NCI-H526 (cell line): ENCODE measurements around the gene P2RX1.

Experiments used
- DNase-seq, 2 experiments: peaks; one replicate each; lab custom pipeline; 2025; lab: John Stamatoyannopoulos, UW

Gene P2RX1

DNA sequence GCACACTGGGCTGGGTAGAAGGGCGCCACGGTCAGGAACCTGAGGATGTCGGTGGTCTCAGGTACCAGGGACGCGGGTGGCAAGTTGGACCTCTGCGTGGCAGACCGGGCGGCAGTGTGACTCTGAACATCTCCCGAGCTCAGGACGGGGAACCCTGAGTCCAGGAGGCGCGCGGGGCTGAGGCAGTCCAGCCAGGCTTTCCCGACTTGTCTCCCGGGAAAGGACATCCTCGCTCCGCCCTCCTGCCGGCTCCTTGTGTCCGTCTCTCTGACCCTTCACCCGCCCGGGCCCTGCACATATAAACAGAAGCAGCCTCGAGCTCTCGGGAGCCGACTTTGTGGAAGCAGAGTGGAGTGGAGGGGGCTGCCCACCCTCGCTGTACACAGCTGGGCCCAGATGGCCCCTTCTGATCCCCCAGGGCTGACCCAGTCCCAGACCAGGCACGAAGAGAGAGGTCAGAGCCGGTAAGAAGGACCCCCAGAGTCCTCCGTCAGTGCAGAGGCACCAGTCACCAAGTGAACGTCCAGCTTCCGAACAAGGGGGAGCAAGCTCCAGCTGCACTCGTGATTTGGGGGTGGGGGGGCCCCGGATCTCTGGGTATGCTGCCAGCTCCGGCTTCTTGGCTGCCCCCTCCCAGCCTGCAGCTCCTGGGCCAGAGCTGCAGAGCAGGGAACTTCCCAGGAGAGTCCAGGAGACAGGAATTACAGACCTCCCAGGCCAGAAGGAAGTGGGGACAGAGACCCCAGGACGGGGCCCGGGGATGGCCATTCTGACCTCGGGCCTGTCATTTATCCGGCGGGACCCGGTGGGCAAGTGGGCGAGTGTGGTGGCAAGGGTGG is 8.5 kb upstream of the P2RX1 start:
- no peak for DNase-seq

DNA sequence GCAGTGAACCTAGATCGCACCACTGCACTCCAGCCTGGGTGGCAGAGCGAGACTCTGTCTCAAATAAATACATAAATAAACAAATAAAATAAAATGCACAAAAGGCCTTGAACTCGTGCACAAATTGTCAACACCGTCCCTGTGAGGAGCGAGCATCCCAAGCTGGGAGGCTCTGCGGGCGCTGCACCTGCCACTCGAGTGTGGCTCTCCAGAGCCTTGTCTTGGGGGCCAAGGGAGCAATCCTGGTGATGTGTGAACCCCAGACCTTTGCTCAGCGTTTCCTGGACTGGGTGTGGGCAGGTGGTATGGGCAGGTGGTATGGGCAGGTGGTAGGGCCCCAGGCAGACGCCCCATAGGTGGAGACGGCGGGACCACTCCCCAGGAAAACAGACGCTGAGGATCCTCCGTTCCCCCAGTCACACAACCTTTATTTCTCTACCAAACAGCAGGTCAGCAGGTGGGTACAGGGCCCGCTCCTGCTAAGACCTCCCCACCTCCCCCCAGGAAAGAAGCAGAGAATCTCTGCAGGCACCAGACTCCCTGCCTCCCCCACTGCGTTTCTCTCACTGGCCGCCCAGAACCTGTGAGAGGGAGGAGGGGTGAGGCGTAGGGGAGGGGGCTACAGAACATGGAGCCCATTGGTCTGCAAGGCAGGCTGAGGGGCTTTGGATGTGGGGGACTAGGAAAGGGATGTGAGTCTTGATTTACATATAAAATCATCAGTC is 7.4 kb upstream of the P2RX1 start:
- no peak for DNase-seq

DNA sequence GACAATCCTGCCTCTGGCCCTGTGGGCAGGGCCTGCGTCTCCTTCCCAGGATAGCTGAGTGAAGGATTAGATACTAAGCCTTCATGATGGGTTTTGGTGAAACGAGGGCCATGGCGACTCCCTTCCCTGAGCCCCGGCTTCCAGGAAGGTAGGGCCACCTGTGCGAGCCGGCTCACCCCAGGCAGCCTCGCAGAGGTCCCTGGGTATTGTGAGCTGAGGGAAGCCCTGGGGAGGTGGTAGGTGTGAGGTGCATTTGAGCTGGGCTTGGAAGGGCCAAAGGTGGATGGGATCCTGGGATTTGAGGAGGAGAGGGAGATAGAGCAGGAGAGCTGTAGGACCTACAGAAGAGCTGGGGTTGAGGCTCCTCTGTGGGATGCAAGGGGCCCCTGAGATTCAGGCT is 6.5 kb upstream of the P2RX1 start:
- no peak for DNase-seq

DNA sequence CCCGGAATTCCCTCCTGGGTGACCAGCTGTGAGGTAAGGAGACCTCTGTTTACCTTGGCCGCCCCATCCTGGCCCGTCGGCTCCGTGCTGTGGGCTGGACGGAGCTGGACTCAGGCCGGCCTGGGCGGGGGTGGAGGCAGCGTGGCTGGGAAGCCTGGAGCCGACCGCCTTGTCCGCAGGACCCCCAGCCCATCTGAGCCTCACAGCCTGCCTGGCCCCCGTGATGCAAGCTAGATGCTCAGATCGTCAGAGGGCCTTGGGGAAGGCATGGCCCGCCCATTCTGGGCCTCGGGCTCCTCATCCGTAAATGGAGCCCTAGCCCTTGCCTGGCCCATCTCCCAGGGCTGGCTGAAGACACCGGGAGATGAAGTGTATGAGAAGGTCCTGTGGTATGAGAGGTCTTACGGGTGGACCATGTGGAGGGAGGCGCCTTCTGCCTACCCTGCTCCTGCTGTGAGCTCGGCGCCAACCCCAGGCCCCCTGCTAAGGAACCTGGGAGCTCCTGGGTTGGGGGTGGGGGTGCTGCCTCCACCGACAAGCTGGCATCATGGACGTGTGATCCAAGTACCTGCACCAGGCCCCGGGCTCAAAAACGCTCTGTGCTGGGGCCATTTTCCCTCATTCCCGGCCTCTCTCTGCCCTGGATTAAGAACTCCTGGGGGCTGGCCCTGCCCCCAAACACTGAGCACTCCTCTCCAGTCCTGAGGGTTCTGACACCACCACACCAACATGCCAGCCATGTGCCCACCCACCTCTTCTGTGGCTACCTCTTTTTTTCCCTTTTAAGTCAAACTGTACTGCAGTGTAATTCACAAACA is 5.4 kb upstream of the P2RX1 start:
- DNase-seq = no peak

DNA sequence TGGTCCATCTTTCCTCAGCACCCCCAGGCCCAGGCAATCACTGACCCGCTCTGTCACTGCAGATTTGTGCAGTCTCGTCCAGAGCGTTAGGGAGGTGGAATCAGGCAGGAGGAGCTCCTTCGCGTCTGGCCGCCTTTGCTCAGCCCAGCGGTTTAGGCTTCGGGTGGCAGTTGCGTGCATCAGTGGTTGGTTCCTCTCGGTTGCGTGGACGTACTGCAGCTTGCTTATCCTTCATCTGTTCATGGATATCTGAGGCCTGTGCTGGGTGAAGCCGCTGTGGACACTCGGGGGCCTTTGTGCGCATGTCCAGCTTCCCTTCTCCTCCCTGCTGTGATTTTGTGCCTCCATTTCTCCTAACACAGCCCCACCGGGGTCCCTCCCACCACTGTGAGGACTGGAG is 4.7 kb upstream of the P2RX1 start:
- DNase-seq = peak in 1 of 2 experiments; percentile 35

DNA sequence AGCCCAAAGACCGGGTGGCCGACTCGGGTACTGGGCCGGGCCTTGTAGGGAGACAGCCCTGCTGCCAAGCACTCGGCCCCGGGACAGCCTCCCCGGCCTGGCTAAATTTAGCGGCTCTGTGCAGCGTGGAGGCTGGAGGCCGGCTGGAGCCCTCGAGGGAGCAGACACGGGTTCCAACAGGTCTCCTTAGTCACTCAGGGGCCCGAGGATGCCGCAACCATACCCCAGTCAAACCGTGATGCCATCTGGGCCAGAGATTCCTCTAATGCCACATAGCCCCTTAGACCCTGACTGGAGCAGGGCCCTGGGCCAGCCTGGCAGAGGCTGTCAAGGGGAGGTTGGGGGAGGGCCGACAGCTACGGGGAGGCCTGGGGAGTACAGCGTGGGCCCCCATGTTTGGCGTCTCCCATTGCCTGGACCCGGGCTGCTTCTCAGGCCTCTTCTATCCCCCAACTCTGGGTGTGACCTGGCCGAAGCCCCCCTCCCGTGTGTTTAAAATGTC is 2.9 kb upstream of the P2RX1 start:
- DNase-seq = no peak

DNA sequence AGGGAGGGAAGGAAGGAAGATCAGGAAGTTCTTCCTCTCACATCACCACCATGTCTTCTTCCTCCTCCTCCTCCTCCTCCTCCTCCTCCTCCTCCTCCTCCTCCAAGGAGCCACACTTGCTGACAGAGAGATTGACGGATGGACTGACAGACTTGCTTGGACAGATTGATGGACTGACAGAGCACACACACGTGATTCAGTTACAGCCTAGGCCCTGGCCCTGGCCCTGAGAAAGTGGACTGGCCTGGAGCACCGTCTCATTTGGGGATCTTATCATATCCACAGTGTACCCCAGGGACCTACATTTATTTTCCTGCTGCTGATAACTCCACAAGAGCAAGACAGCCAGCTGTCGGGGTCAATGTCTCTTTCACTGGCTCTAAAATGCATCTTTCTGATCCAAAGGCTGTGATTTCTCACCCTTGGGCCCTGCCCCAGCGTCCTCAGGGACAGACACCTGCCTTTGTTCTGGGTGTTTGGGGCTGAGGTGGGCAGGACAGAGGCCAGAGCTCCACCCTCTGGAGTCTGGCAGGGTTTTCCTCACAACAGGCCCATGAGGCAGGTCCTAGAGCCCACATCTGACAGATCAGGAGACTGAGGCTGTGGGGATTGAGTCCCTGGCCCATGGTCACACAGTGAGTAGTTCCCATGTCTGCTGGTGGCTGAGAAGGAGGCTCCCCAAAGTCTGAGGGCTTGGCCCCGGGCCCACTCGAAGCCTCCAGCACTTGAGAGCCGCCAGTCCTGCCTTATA is 2.3 kb upstream of the P2RX1 start:
- no peak for DNase-seq

DNA sequence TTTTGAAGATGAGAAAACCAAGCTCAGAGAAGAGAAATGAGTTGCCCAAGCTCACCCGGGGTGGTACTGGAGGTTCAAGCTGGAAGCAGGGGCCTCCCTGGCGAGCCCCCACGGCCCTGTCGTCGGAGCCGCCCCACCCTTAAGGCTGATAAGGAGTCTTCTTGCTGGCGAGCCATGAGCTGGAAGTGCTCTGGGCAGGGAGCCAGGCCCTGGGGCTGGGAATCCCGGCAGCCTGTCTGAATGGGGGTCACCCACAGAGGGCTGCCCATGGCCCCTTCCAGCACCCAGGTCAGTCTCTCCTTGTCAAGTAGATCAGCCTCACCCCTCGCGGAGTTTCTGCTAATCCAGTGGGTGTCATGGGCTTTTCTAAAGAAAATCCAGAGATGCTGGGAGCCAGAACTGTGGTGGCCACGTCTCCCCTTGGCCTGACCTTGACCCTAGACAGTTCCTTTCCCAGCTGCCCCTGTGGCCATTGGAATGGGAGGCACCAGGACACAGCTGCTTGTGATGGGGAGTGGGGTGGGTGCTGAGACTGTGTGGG is 1.2 kb upstream of the P2RX1 start:
- no peak for DNase-seq

DNA sequence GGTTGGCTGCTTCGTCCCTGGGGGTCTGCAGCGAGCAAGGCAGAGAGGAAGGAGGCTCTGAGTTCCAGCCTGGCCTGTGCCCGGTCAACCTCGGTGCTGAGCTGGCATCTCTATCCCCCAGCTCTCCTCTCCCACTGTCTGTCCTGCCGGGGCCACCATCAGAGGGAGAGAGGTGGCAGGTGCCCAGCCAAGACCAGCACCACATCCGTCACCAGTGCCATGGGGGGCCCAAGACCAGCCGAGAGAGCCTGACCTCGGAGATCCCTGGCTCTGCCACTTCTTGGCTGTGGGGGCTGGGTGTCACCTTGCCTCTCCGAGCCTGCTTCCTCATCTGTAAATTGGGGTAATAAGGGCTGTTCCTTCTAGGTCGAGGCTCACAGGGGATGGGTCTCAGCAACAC is 560 bp upstream of the P2RX1 start:
- no peak for DNase-seq

DNA sequence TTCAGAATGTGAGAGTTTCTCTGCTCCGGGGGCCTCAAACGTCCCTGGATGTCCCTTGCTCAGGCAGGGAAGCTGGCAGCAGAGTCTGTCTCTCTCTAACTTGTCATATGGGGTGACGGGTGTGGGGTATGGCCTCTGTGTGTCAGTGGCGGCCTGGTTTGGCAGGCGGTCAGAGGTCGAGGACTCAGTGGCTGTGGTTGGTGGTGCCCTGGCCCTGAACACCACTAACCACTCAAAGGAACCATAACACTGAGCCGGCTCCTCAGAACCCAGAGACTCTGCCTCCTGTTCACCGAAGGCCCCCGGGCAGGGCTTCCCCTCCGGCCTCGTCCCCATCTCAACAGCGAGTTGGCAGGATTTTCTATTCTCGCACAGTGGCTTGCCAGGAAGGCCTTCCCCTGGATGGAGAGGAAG is 677 bp downstream of the P2RX1 start:
- no peak for DNase-seq

DNA sequence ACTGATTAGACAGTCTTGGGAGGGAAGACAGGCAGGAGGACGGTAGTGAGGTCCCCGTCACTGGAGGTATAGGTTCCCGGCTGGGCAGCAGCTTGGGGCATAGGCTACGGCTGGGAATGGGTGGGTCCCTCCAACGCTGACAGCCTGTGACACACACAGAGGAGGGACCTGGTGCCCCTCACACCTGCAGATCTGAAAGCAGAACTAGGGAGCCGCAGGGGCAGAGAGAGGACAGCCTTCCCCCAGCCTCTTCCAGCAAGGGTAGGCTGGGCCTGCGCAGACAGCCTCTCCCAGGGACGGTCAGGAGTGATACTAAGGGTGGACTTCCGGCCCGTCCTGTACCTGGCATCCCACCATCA is 2.0 kb downstream of the P2RX1 start:
- DNase-seq = no peak

DNA sequence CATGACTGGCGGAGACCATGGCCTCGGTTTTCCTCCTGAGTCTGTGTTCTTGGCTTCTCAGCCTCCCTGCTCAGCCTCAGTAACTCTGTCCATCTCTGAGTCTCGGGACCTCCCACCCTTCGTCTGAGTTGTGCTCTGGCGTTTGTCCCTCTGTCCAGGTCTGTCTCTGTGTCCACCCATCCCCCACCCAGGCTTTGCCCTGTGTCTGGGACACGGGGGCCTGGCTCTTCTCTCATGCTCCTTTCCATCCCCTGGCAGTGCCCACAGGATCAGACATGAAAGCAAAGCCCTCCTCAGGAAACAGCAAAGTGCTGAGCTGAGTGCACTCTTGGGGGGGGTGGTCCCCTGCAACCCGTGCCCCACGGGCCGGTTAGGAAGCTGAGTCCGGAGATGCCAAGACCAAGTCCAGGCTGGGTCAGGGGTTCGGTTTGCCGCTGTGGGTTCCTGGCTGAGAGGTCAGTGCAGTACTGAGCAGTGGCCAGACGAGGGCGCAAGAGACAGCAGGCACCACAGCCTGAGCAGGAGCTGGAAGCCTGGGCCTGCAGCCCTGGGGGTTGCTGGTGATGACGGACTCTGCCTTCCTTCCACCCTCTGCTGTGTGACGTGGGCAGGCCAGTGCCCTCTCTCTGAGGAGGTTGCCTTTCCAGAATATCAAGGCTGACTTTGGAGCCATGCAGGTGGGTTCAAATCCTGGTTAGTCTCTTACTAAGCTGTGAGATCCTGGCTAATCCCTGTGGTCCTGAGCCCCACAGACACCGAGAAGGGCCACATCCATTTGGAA is 2.5 kb downstream of the P2RX1 start:
- DNase-seq = peak; percentile 20 to 62

DNA sequence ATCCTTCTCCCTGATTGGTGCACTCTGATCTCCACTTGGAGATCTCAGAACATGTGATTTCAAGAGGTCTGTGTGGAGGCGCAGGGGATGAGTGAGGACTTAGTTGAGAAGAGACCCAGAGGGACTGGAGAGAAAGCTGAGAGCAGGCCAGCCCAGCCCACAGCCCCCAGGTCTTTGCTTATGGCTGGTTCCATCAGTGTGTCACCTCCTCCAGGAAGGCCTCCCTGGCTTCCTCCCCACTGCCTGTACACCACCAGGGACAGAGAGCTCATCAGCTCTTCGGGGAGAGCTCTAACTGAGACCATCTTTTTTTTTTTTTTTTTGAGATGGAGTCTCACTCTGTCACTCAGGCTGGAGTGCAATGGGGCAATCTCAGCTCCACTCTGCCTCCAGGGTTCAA is 3.4 kb downstream of the P2RX1 start:
- no peak for DNase-seq

DNA sequence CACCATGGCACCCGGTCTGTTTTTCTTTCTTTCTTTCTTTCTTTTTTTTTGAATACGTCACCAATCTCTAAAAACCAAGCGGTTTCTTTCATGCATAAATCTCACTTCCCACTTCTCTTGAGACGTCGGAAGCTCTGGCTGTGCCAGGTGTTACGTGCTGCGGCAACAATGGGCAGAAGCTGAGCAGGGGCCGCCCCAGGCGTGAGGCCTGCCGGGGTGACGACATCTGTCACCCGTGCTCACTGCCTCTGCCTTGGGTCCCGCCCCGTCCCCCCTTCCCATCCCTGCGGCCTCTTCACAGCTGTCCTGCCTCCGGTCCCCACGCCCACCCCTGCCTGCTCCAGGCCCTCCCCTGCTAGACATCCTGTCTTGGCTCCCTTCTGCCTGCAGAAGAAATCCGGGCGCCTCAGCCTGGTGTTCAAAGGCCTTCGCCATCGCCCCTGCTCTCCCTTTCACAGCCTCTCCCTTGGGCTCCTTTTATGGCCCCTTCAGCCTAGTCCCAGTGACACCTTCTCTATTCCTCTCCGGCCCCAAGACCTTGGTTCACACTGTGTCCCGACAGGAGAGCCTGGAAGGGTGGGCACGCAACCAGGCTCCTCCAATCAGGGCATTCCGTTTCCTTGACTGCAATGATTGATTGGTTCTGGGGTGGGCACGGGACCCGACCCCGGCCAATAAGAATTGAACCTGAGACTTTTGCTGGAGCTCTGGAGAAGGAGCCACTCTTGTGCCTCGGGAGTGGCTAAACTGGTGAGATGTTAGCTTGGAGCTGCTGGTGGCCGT is 4.8 kb downstream of the P2RX1 start:
- DNase-seq = no peak

DNA sequence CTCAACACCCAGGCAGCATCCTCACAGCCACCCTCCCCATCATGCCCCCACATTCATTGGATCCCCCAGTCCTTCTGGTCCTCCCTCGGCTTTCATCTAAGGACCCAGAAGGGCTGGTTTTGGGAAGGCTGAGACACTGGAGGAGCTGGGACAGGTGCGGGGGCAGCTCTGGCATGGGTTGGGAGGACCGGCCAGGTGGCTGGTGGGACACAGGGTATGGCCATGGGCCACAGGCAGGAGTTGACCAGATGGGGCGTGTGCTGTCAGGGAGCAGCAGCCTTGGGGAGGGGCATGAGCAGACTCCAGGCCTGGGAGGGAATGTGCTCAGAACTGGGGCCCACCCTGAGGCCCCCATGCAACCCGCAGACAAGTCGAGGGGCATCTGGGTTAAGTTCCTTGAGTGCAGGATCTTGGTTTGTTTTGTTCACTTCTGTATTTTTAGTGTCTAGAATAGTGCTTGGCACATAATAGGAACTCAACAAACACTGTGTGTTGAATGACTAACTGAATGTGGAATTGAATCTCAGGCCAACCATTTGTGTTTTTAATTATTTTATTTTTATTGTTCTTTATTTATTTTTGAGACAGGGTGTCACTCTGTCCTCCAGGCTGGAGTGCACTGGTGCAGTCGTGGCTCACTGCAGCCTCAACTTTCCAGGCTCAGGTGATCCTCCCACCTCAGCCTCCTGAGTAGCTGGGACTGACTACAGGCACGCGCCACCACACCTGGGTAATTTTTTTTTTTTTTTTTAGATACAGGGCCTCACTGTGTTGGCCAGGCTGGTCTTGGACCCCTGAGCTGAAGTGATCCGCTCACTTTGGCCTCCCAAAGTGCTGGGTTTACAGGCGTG is 5.6 kb downstream of the P2RX1 start:
- no peak for DNase-seq

DNA sequence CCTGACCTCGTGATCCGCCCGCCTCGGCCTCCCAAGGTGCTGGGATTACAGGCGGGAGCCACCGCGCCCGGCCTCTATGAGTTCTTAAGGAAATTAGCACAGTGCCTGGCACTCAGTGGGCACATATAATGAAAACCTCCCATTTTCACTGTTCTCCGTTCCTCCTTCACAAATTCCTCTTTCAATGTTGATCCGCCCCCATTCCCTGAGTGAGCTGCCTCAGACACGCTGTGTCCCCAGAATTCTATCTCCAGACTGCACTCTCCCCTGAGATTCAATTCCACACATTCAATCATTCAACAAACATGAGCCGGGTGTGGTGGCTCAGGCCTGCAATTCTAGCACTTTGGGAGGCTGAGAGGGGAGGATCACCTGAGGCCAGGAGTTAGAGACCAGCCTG is 7.0 kb downstream of the P2RX1 start:
- no peak for DNase-seq

DNA sequence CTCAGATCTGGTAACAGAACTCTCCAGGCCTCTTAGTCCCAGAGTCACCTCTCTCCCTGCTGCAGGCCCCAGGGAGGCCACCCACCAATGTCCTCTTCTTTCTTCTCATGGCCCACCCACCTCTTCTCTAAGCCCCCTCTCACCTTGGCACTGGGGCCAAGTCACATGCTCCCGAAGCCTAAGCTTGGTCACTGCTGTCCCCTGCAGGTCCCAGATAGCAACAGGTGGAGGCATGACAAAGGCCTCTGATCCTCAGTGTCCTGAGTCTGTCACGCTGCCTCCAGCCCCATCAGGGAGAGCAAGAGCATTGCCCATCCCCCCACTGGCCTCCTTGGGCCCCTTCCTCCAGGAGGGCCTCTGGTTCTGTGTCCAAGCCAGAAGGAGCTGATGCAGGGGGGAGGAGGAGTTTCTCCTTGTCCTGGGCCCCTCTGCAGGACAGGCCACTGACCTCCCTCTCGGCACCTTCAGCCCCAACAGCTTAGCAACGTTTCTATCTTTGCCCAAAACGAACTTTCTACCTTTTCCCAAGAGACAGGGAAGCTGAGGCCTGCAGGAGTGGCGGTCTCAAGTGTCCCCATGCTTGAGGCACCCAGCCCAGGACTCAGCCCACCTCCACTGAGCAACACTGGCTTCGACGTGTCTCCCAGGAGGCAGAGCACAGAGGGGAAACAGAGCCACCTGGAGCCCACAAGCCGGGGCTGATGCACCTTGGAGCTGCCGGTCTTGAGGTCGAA is 8.6 kb downstream of the P2RX1 start:
- DNase-seq = no peak

DNA sequence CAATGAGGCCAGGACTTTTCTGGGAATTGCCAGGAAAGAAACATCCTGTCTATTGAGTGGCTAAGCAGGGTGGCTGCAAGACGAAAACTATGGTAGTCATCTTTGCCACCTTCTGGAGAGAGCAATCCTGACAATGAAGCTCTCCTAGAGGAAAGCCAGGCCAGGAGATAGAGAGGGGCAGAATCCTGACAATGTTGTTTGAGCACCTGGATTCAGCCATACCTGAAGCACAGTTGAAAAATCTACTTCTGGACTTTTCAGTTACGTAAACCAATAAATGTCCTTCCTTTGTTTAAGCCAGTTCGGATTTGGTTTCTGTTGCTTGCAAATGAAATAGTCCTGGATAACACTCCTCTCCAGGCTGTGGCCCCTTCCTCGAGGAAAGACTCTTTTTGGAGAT is 9.4 kb downstream of the P2RX1 start:
- no peak for DNase-seq
